IPS DF 4.7 (cell line): ENCODE data around the gene PTPRE.

ENCODE experiments used
- DNase-seq: peaks from one replicate; pipeline ENCODE4 v3.0.0-alpha.2; 2013; ENCODE audit warnings: low spot score; ENCODE audit errors: extremely low read depth

Gene PTPRE

GRCh38 chr10:128071417-128071782, 164.5 kb downstream of the PTPRE start:
- no peak for DNase-seq

GRCh38 chr10:128072046-128072445, 165.1 kb downstream of the PTPRE start:
- DNase-seq: no peak

GRCh38 chr10:128072941-128073645, 166.2 kb downstream of the PTPRE start:
- no peak for DNase-seq

- no peak for DNase-seq
These were observed 167.0 kb downstream of the PTPRE start for GRCh38 chr10:128073890-128074289.

- DNase-seq: no peak
These were observed 167.7 kb downstream of the PTPRE start for GRCh38 chr10:128074589-128074988.

- DNase-seq: no peak
These were observed 170.4 kb downstream of the PTPRE start for GRCh38 chr10:128077155-128077875.

- DNase-seq: no peak
These were observed 171.4 kb downstream of the PTPRE start for GRCh38 chr10:128078136-128078969.

GRCh38 chr10:128080231-128080630, 173.3 kb downstream of the PTPRE start:
- no peak for DNase-seq

GRCh38 chr10:128080641-128081040, 173.7 kb downstream of the PTPRE start:
- DNase-seq: no peak

- no peak for DNase-seq
These were observed 174.3 kb downstream of the PTPRE start for GRCh38 chr10:128081222-128081621.

GRCh38 chr10:128081720-128082119, 174.8 kb downstream of the PTPRE start:
- DNase-seq: no peak

GRCh38 chr10:128083191-128083895, 176.4 kb downstream of the PTPRE start:
- DNase-seq: no peak

GRCh38 chr10:128084364-128084763, 177.5 kb downstream of the PTPRE start:
- DNase-seq: no peak

- no peak for DNase-seq
These were observed 178.1 kb downstream of the PTPRE start for GRCh38 chr10:128084991-128085390.

GRCh38 chr10:128086003-128086863, 179.3 kb downstream of the PTPRE start:
- DNase-seq: no peak

- no peak for DNase-seq
These were observed 180.4 kb downstream of the PTPRE start for GRCh38 chr10:128087146-128087883.

- no peak for DNase-seq
These were observed 181.2 kb downstream of the PTPRE start for GRCh38 chr10:128087884-128088709.

GRCh38 chr10:128091636-128092210, 184.8 kb downstream of the PTPRE start:
- no peak for DNase-seq

GRCh38 chr10:128092454-128092853, 185.6 kb downstream of the PTPRE start:
- no peak for DNase-seq
